CD4-positive, alpha-beta memory T cell (primary cell): ENCODE data around the gene NEDD1. TPM values are rescaled to one million over a fixed set of nuclear protein-coding genes. Genes with fewer than 3 reads are reported as not detected.

ENCODE experiments used
- CTCF ChIA-PET: fragments of 350-600 bp; sonication (Branson Sonifier 250); formaldehyde crosslinking; loops from one replicate; lab custom pipeline; 2021; ENCODE audit warnings: inconsistent platforms; ENCODE audit not compliant: partially characterized antibody; lab: Charles Lee
- POLR2A ChIA-PET: fragments of 350-600 bp; sonication (Branson Sonifier 250); formaldehyde crosslinking; loops from one replicate; lab custom pipeline; 2021; ENCODE audit not compliant: partially characterized antibody; lab: Charles Lee
- DNase-seq, 5 donors: peaks; one replicate each; pipeline versions ENCODE4 v3.0.0 to v3.0.0-alpha.2; 2020 to 2022; ENCODE audit warnings: mixed read lengths in 1 of 5
- H3K27ac ChIP-seq: one replicate; pipeline ENCODE4 v1.7.0; 2013; ENCODE audit warnings: low read depth, low read length
- H3K27me3 ChIP-seq: 2 replicates; pipeline ENCODE4 v1.7.0; 2013; ENCODE audit warnings: mild to moderate bottlenecking, low read length, moderate library complexity; ENCODE audit not compliant: insufficient read depth
- H3K36me3 ChIP-seq: 2 replicates; pipeline ENCODE4 v1.7.0; 2013; ENCODE audit warnings: mild to moderate bottlenecking, low read length, moderate library complexity; ENCODE audit not compliant: insufficient read depth
- H3K4me1 ChIP-seq: 2 replicates; pipeline ENCODE4 v1.7.0; 2013; ENCODE audit warnings: mild to moderate bottlenecking, low read length, moderate library complexity; ENCODE audit not compliant: insufficient read depth
- H3K4me3 ChIP-seq, 2 donors: one replicate each; pipeline ENCODE4 v1.7.0; 2013; ENCODE audit warnings: low read length in 2 of 2, mild to moderate bottlenecking in 1 of 2
- H3K9me3 ChIP-seq, 2 donors: one replicate each; pipeline ENCODE4 v1.7.0; 2013; ENCODE audit warnings: low read length in 2 of 2, control low read depth in 1 of 2; ENCODE audit not compliant: control insufficient read depth in 1 of 2
- H3K27ac Mint-ChIP-seq, 7 donors: one replicate each; pipeline ENCODE4 v1.8.0; 2020 to 2021; ENCODE audit warnings: mixed read lengths in 7 of 7, mild to moderate bottlenecking in 6 of 7, inconsistent platforms in 3 of 7, moderate library complexity in 3 of 7
- H3K27me3 Mint-ChIP-seq, 2 donors: one replicate each; pipeline ENCODE4 v1.8.0; 2020 to 2021; ENCODE audit warnings: mixed read lengths in 2 of 2
- H3K36me3 Mint-ChIP-seq, 2 donors: one replicate each; pipeline ENCODE4 v1.8.0; 2020 to 2021; ENCODE audit warnings: mixed read lengths in 2 of 2, inconsistent platforms in 1 of 2, mild to moderate bottlenecking in 1 of 2
- H3K4me1 Mint-ChIP-seq, 4 donors: one replicate each; pipeline ENCODE4 v1.8.0; 2020 to 2021; ENCODE audit warnings: mixed read lengths in 4 of 4, mild to moderate bottlenecking in 1 of 4
- H3K4me3 Mint-ChIP-seq, 8 donors: one replicate each; pipeline ENCODE4 v1.8.0; 2020 to 2021; ENCODE audit warnings: mixed read lengths in 8 of 8, mild to moderate bottlenecking in 7 of 8, moderate library complexity in 6 of 8, inconsistent platforms in 3 of 8
- H3K9me3 Mint-ChIP-seq, 8 donors: one replicate each; pipeline ENCODE4 v1.8.0; 2020 to 2021; ENCODE audit warnings: mixed read lengths in 8 of 8, mild to moderate bottlenecking in 5 of 8, inconsistent platforms in 3 of 8, moderate library complexity in 1 of 8
- intact Hi-C: fragments of 100-400 bp; cut with micrococcal nuclease; formaldehyde crosslinking; loops from one replicate; pipeline ENCODE4 v1.15.1; 2023
- polyA plus RNA-seq, 2 donors: library from polyadenylated mRNA; unstranded; fragments of 300-500 nt; fragmentation: Illumina TruSeq; gene quantifications; one replicate each; pipeline ENCODE4 v1.2.3, GENCODE V29; 2021
- total RNA-seq, 2 experiments: library from RNA; stranded (reverse); gene quantifications; one replicate each; pipeline ENCODE4 v1.2.3, GENCODE V29; 2021

The NEDD1 gene
- total and polyA plus RNA-seq, 4 experiments from 2014 or later: 24.6 to 34.8 (median 31.2) TPM

DNA sequence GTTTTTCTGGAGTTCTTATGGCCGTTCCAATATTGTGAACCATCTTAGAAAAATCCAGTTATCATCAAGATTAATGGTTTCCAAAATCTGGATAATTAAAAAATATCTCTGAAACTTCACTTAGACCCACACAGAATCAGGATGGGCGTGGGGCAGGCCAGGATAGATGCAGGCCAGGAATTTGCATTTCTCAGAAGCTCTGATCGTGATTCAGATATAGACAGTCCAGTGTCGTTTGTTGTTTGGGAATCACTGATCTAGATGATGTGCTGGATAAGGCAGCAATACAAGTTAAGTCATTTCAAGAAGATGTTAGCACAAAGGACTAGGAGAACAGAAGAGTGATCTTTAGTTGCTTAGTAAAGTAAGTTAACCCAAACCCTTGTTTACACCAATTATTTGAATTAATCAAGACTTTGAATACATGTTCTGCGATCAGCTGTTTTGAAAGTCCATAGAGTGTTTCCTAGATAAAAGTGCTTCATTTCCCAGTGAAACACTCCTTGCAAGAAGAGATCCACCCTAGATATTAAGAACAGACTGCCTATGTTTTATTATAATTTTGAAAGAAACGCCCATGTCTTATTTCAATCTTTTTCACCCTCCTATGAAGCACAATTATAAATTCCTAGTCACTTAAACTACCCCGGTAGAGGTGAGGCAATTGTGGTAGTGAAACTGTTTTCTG is 90.9 kb downstream of the NEDD1 start:
- no peak overlapping the region for H3K4me3 ChIP-seq
- no peak overlapping the region for H3K27ac Mint-ChIP-seq
- H3K27me3 Mint-ChIP-seq: peaks cover 11 to 21% of the 10 kb centered on the region in 2 donors
- H3K36me3 ChIP-seq: no peaks in the 10 kb centered on the region
- no peaks in the 10 kb centered on the region for H3K36me3 Mint-ChIP-seq
- H3K27me3 ChIP-seq: peaks cover 4% of the 10 kb centered on the region
- no peak overlapping the region for H3K4me3 Mint-ChIP-seq
- no peaks in the 10 kb centered on the region for H3K9me3 Mint-ChIP-seq
- no peak for DNase-seq
- H3K9me3 ChIP-seq: no peaks in the 10 kb centered on the region
- CTCF ChIA-PET: interaction anchor here (0.8 to 2.1 kb wide), 2 partner anchors 10 to 15 kb away, joined by 3 to 4 read pairs; no protein-coding TSS in a partner anchor
- no peak overlapping the region for H3K27ac ChIP-seq
- intact Hi-C loops: no loop called here
- H3K4me1 ChIP-seq: no peaks in the 10 kb centered on the region
- POLR2A ChIA-PET: no interaction called here
- H3K4me1 Mint-ChIP-seq: peaks cover 0 to 2% (median 0%) of the 10 kb centered on the region in 4 donors

DNA sequence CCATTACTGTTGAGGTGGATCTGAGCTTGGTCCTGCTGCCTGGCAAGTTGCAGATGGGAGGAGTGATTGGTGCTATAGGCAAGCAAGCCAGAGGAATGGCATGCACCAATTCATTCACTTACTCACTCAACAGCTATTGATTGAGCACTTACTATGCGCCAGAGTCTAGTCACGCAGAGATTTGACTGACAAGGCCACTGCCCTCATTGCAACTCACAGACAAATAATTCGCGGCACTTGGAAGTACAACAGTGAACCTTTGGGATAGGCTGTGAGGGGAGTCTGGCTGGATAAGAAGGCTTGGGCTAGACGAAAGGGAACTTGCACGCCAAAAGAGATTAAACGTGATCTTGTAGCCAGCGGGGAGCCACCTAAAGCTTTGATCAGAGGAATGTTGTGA is 96.2 kb downstream of the NEDD1 start:
- Histone ChIP-seq H3K27me3 (no peaks in the 10 kb centered on the region), H3K36me3 (no peaks in the 10 kb centered on the region), H3K4me3 (no peak overlapping the region), H3K4me1 (no peaks in the 10 kb centered on the region), H3K9me3 (no peaks in the 10 kb centered on the region), H3K27ac (no peak overlapping the region)
- H3K27ac Mint-ChIP-seq: no peak overlapping the region
- CTCF ChIA-PET: no interaction called here
- intact Hi-C loops: no loop called here
- H3K27me3 Mint-ChIP-seq: peaks cover 10 to 12% of the 10 kb centered on the region in 2 donors
- POLR2A ChIA-PET: no interaction called here
- H3K9me3 Mint-ChIP-seq: no peaks in the 10 kb centered on the region
- H3K4me3 Mint-ChIP-seq: no peak overlapping the region
- no peaks in the 10 kb centered on the region for H3K36me3 Mint-ChIP-seq
- no peaks in the 10 kb centered on the region for H3K4me1 Mint-ChIP-seq
- DNase-seq: no peak
